SKM-1 treated with dmso at 0.1 percent for 144 hours (cell line): ENCODE results near the gene PMEPA1.
"Not testable (repeated sequence)": the region's sequence is repeated elsewhere in the genome, so short reads cannot be mapped to it uniquely, and the experiment has no call there.

Source experiments
- DNase-seq: peaks from one replicate; lab custom pipeline; 2025; ENCODE audit not compliant: unreplicated experiment; lab: John Stamatoyannopoulos, UW

Gene PMEPA1

GRCh38 chr20:57651881-57652605 is 57.8 kb downstream of the PMEPA1 start:
- no peak for DNase-seq

- DNase-seq = no peak
These were observed 58.9 kb downstream of the PMEPA1 start for GRCh38 chr20:57650756-57651483.

- no peak for DNase-seq
These were observed 59.5 kb downstream of the PMEPA1 start for GRCh38 chr20:57650266-57650665.

GRCh38 chr20:57649617-57650015 is 60.2 kb downstream of the PMEPA1 start:
- DNase-seq = no peak

- no peak for DNase-seq
These were observed 60.8 kb downstream of the PMEPA1 start for GRCh38 chr20:57648878-57649616.

- no peak for DNase-seq
These were observed 61.7 kb downstream of the PMEPA1 start for GRCh38 chr20:57647933-57648785.

- DNase-seq = no peak
These were observed 62.5 kb downstream of the PMEPA1 start for GRCh38 chr20:57647006-57647932.

GRCh38 chr20:57638895-57639236 is 70.9 kb downstream of the PMEPA1 start:
- no peak for DNase-seq

GRCh38 chr20:57638173-57638894 is 71.5 kb downstream of the PMEPA1 start:
- DNase-seq = no peak

GRCh38 chr20:57633945-57634491 is 75.8 kb downstream of the PMEPA1 start:
- no peak for DNase-seq

- DNase-seq = no peak
These were observed 77.5 kb downstream of the PMEPA1 start for GRCh38 chr20:57632286-57632685.

- no peak for DNase-seq
These were observed 79.8 kb downstream of the PMEPA1 start for GRCh38 chr20:57630061-57630460.

- not testable (repeated sequence) for DNase-seq
These were observed 80.3 kb downstream of the PMEPA1 start for GRCh38 chr20:57629491-57629901.

GRCh38 chr20:57628962-57629308 is 80.9 kb downstream of the PMEPA1 start:
- not testable (repeated sequence) for DNase-seq

GRCh38 chr20:57628047-57628961 is 81.5 kb downstream of the PMEPA1 start:
- peak; percentile 86 for DNase-seq

- no peak for DNase-seq
These were observed 82.5 kb downstream of the PMEPA1 start for GRCh38 chr20:57627339-57627738.

GRCh38 chr20:57625978-57626377 is 83.8 kb downstream of the PMEPA1 start:
- DNase-seq = no peak
